Measurements from ENCODE around the gene KRT1.

The KRT1 gene

GRCh38 chr12:52632656-52633055, 47.6 kb downstream of the KRT1 start:
- no peak for DNase-seq

GRCh38 chr12:52631676-52632459, 48.3 kb downstream of the KRT1 start:
- no peak for DNase-seq

DNA sequence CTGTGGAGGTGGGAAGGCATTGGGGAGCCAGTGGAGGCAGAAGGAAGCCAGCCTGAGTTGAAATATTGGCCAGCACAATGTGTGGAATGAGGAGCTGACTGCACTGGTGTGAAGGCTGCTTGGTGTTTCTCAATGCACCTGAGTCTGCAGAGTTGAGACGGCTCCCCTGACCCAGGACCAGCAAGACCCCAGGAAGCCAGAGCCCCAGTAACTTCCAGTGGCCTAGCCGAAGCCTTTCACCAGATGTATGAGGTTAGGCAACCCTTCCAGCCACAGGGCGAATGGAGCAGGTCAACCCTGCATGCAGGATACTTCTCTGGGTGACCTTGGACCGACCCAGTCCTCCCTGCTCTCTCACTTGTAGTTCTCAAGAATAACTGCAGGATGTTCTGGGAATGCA, 48.9 kb downstream of the KRT1 start:
- no peak for DNase-seq

DNA sequence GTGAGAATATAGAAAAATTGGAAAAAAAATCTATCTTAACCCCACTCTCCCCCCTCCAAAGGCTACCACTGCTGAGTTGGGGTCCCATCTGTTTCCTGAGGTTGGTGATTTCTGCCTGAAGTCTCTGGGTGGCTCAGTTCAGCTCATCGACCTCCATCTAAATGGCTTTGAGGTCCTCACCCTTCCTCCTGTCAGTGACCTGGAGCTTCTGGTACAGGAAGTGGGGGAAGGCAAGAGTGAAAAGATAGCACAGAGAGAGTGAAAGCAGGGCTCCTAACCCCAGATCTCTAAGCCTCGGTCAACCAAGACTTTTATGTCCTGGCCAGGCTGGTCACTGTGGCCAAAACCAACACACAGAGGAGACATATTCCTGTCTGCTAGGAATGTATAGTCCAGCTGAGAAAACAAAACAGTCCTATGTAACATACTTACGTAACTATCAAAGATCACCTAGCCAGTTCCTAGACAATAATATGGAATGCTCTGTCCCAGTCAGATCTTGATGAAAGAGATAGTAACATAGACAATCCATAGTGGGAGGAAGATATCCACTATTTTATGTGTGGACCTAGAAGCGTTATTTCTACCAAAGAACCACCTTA, 49.5 kb downstream of the KRT1 start:
- no peak for DNase-seq

- DNase-seq = no peak
Observed at GRCh38 chr12:52630008-52630500, 50.2 kb downstream of the KRT1 start.

GRCh38 chr12:52629281-52630007, 50.8 kb downstream of the KRT1 start:
- no peak for DNase-seq

- no peak for DNase-seq
Observed at GRCh38 chr12:52628841-52629240, 51.4 kb downstream of the KRT1 start.

GRCh38 chr12:52628111-52628507, 52.1 kb downstream of the KRT1 start:
- DNase-seq = no peak

DNA sequence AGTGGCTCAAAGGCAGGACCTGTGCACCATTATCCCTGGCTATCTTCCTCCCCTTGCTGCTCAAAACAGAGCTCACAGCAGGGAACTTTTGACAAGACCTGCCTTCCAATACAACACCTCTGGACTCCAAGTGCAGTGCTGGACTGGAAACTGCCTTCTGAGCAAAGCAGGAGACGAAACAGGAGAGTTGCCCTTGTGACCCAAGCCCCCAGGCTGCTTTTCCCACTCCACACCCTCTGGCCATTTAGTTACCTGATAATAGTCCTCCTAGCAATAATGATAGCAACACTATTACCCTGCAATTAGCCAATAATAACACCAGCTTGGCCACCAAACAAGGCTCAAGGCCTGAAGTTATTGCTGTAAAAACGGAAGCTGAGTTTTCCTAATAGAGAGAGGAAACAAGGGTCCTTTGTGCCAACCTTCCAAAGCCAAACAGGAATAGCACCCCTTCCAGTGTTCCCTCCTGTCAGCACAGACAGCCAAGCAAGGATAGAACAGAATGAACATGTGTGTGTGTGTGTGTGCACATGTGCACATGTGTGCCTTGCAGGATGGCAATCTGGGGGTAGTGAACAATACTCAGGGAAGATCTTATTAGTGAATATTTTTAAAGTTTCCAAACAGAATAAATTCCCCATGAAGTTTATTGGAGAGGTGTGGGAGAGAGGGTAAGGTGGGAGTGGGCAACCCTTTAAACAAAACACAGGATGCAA, 52.7 kb downstream of the KRT1 start:
- DNase-seq = no peak

Measured in SHP77 (cell line).